HepG2 (cell line): ENCODE results near the gene PIK3CD. TPM values are rescaled to one million over a fixed set of nuclear protein-coding genes. Genes with fewer than 3 reads are reported as not detected.

Experiments
- GABPB1 ChIP-seq: IDR thresholded peaks from 2 replicates; pipeline ENCODE4 v1.6.1; 2016; ENCODE audit warnings: mild to moderate bottlenecking, missing genetic modification reagents, moderate library complexity, missing compliant biosample characterization
- HMGXB3 ChIP-seq: sonication (generic); formaldehyde crosslinking; IDR thresholded peaks from 2 replicates; pipeline ENCODE4 v1.4.0; 2020; ENCODE audit warnings: missing genetic modification reagents, borderline replicate concordance
- SETDB1 ChIP-seq: sonication (generic); formaldehyde crosslinking; IDR thresholded peaks from 2 replicates; pipeline ENCODE4 v1.5.1; 2020; ENCODE audit warnings: missing genetic modification reagents, mild to moderate bottlenecking, borderline replicate concordance
- SP4 ChIP-seq: sonication (generic); formaldehyde crosslinking; IDR thresholded peaks from 2 replicates; pipeline ENCODE4 v1.8.1; 2023; ENCODE audit warnings: mild to moderate bottlenecking, missing genetic modification reagents
- ZBTB44 ChIP-seq: sonication (generic); formaldehyde crosslinking; IDR thresholded peaks from 2 replicates; pipeline ENCODE4 v1.4.0; 2020; ENCODE audit warnings: missing genetic modification reagents
- ZNF414 ChIP-seq: sonication (generic); formaldehyde crosslinking; IDR thresholded peaks from 2 replicates; pipeline ENCODE4 v1.5.0; 2020; ENCODE audit warnings: missing genetic modification reagents
- ZNF792 ChIP-seq: IDR thresholded peaks from 2 replicates; pipeline ENCODE4 v1.6.1; 2016
- polyA plus RNA-seq, 8 experiments: library from polyadenylated mRNA; depleted of rRNA in 3 of 8; stranded (reverse) in 7 of 8; unstranded in 1 of 8; fragments of >200 nt; fragmentation: Illumina TruSeq in 4 of 8; extraction: Trizol in 4 of 8; gene quantifications; 2 replicates each; pipeline versions ENCODE4 v1.2.1 to v1.2.3, GENCODE V29; 2011 to 2016; ENCODE audit warnings: low read depth in 4 of 8, missing spikeins in 1 of 8, mixed read lengths in 1 of 8; ENCODE audit not compliant: insufficient read depth in 1 of 8
- total RNA-seq, 5 experiments: library from RNA; depleted of rRNA; stranded (reverse); fragments of >200 nt; fragmentation: Illumina TruSeq; extraction: Trizol; gene quantifications; 2 replicates each; pipeline ENCODE4 v1.2.3, GENCODE V29; 2016; ENCODE audit warnings: low read depth in 1 of 5

Gene PIK3CD
- total and polyA plus RNA-seq, 2 of the 13 experiments (the other 11 are each of a cell fraction or from before 2014, with no cell fraction given), result 7.1 to 10.0 TPM

GRCh38 chr1:9630331-9631111 is 21.0 kb upstream of the PIK3CD start (continued):
- TF ChIP-seq HMGXB3 (CRISPR knock-in tag), result no peak
- no peak for TF ChIP-seq SETDB1 (CRISPR knock-in tag)
- TF ChIP-seq ZBTB44 (CRISPR knock-in tag), result no peak
- no peak for TF ChIP-seq SP4 (CRISPR knock-in tag)
- TF ChIP-seq GABPB1 (CRISPR knock-in tag), result no peak
- TF ChIP-seq ZNF414 (CRISPR knock-in tag), result no peak
- no peak for TF ChIP-seq ZNF792
- TF ChIP-seq, all 625 proteins: peak for 0
